Activated CD8-positive, alpha-beta T cell treated with anti-CD3 and anti-CD28 coated beads for 36 hours (primary cell): ENCODE measurements around the gene SUSD6. TPM values are rescaled to one million over a fixed set of nuclear protein-coding genes. Genes with fewer than 3 reads are reported as not detected.

Experiments
- ATAC-seq: fragments of 200-7000 bp; cut with Tn5 transposase; one replicate; pipeline ENCODE4 v1.10.0; 2021; ENCODE audit warnings: mild to moderate bottlenecking, moderate library complexity
- CTCF ChIA-PET: fragments of 350-600 bp; sonication (Branson Sonifier 250); formaldehyde crosslinking; loops from one replicate; lab custom pipeline; 2021; ENCODE audit warnings: antibody characterized with exemption; lab: Charles Lee
- POLR2A ChIA-PET: fragments of 350-600 bp; sonication (Branson Sonifier 250); formaldehyde crosslinking; loops from one replicate; lab custom pipeline; 2021; ENCODE audit warnings: antibody characterized with exemption; lab: Charles Lee
- DNase-seq: peaks from one replicate; pipeline ENCODE4 v3.0.0-alpha.2; 2020
- H3K27ac Mint-ChIP-seq: one replicate; pipeline ENCODE4 v1.8.0; 2021; ENCODE audit warnings: mild to moderate bottlenecking, mixed read lengths
- H3K27me3 Mint-ChIP-seq: one replicate; pipeline ENCODE4 v1.8.0; 2021; ENCODE audit warnings: mixed read lengths
- H3K36me3 Mint-ChIP-seq: one replicate; pipeline ENCODE4 v1.8.0; 2021; ENCODE audit warnings: low read depth, mixed read lengths
- H3K4me1 Mint-ChIP-seq: one replicate; pipeline ENCODE4 v1.8.0; 2021; ENCODE audit warnings: low read depth, mixed read lengths
- H3K4me3 Mint-ChIP-seq: one replicate; pipeline ENCODE4 v1.8.0; 2021; ENCODE audit warnings: mild to moderate bottlenecking, moderate library complexity, mixed read lengths
- H3K9me3 Mint-ChIP-seq: one replicate; pipeline ENCODE4 v1.8.0; 2021; ENCODE audit warnings: mixed read lengths
- CTCF ChIP-seq: fragments of 200-600 bp; IDR thresholded peaks from one replicate; pipeline ENCODE4 v1.8.0; 2022; ENCODE audit warnings: antibody characterized with exemption, mild to moderate bottlenecking
- intact Hi-C: fragments of 100-400 bp; cut with micrococcal nuclease; formaldehyde crosslinking; loops from one replicate; pipeline ENCODE4 v1.10.0; 2022
- total RNA-seq, 2 experiments: library from RNA; stranded (reverse); gene quantifications; one replicate each; pipeline ENCODE4 v1.2.3, GENCODE V29; 2021

Gene SUSD6
- total RNA-seq, 2 experiments from 2014 or later, result 35.7 to 36.2 TPM

DNA sequence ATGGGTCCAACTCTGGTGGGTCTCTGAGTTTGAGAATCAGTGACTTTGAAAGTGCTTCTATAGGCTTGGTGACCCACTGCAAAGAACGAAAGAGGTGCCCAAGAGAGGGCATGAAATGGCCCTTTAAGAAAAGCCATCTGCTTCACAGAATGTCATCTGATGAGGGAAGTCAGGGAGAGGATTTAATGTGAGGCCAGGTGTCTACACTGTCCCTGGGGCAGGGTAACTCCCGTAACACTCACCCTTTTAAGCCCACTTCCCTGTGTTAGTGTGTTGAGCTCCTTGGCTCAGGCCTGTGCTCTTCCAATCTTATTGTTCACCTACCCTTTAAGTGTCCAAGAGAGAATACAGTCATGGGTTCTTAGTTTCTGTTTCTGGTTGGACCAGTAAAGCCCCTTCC lies 139.1 kb downstream of the SUSD6 start:
- Mint-ChIP-seq H3K27ac (no peak overlapping the region), H3K4me3 (no peak overlapping the region), H3K36me3 (no peaks in the 10 kb centered on the region), H3K4me1 (peaks cover 11% of the 10 kb centered on the region), H3K9me3 (no peaks in the 10 kb centered on the region), H3K27me3 (no peaks in the 10 kb centered on the region)
- ChIA-PET POLR2A (interaction anchor here (0.9 kb wide), 1 partner anchor 17 kb away, joined by 3 read pairs; no protein-coding TSS in a partner anchor), CTCF (interaction anchor here (0.8 to 1.0 kb wide), 2 partner anchors 20 to 165 kb away, joined by 3 read pairs; no protein-coding TSS in a partner anchor)
- no peak for TF ChIP-seq CTCF
- no peak for DNase-seq
- ATAC-seq, result no peak
- intact Hi-C loops, result no loop called here

- ATAC-seq (no peak), DNase-seq (no peak)
- Mint-ChIP-seq H3K9me3 (no peaks in the 10 kb centered on the region), H3K36me3 (no peaks in the 10 kb centered on the region), H3K27me3 (no peaks in the 10 kb centered on the region), H3K4me1 (peaks cover 10% of the 10 kb centered on the region), H3K27ac (no peak overlapping the region), H3K4me3 (no peak overlapping the region)
- no peak for TF ChIP-seq CTCF
- CTCF ChIA-PET, result no interaction called here
- intact Hi-C loops, result no loop called here
- POLR2A ChIA-PET, result interaction anchor here (1.9 kb wide), 1 partner anchor 14 kb away, joined by 6 read pairs; the partner anchor contains the start of gene SRSF5
Measured at GRCh38 chr14:69752773-69753172, 141.4 kb downstream of the SUSD6 start.

- H3K36me3 Mint-ChIP-seq, result no peaks in the 10 kb centered on the region
- no peak overlapping the region for H3K27ac Mint-ChIP-seq
- ChIA-PET CTCF (interaction anchor here (1.3 to 1.8 kb wide), 3 partner anchors 17 to 167 kb away, joined by 3 to 7 read pairs (median 6); no protein-coding TSS in a partner anchor), POLR2A (interaction anchor here (1.9 kb wide), 1 partner anchor 13 kb away, joined by 6 read pairs; the partner anchor contains the start of gene SRSF5)
- H3K4me1 Mint-ChIP-seq, result peaks cover 10% of the 10 kb centered on the region
- DNase-seq (no peak), ATAC-seq (no peak)
- no peak for TF ChIP-seq CTCF
- H3K27me3 Mint-ChIP-seq, result no peaks in the 10 kb centered on the region
- intact Hi-C loops, result no loop called here
- H3K9me3 Mint-ChIP-seq, result no peaks in the 10 kb centered on the region
- H3K4me3 Mint-ChIP-seq, result no peak overlapping the region
Measured at GRCh38 chr14:69753860-69754259, 142.5 kb downstream of the SUSD6 start.

DNA sequence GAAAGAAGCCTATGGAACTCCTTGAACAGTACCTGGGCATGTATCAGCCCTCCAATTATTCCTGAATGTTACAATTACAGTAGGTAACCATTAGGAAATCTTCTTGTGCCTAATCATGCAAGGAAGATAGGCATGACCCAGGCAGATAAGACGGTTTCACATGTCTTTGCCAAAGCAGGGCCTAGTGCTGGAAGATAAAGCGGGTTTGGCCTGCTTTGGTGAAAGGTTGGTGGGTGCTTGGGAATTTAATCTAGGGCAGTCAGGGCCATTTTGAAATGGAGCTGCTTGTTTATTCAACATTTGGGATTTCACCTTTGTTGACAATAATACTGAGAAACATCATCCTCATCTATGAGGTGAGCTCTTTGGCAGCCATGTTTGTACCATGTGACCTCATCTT lies 143.1 kb downstream of the SUSD6 start:
- Mint-ChIP-seq H3K4me1 (peaks cover 10% of the 10 kb centered on the region), H3K27me3 (no peaks in the 10 kb centered on the region), H3K4me3 (no peak overlapping the region), H3K36me3 (no peaks in the 10 kb centered on the region), H3K9me3 (no peaks in the 10 kb centered on the region), H3K27ac (no peak overlapping the region)
- intact Hi-C loops, result no loop called here
- ChIA-PET CTCF (interaction anchor here (1.3 to 1.8 kb wide), 3 partner anchors 18 to 168 kb away, joined by 3 to 7 read pairs (median 6); no protein-coding TSS in a partner anchor), POLR2A (interaction anchor here (1.9 kb wide), 1 partner anchor 12 kb away, joined by 6 read pairs; the partner anchor contains the start of gene SRSF5)
- no peak for TF ChIP-seq CTCF
- ATAC-seq (no peak), DNase-seq (no peak)

- intact Hi-C loops, result no loop called here
- POLR2A ChIA-PET, result interaction anchor here (1.3 to 1.5 kb wide), 2 partner anchors 11 to 19 kb away, joined by 3 to 5 read pairs; partner anchors contain the start of gene SRSF5
- Mint-ChIP-seq H3K36me3 (no peaks in the 10 kb centered on the region), H3K4me3 (no peak overlapping the region), H3K9me3 (no peaks in the 10 kb centered on the region), H3K4me1 (peaks cover 10% of the 10 kb centered on the region), H3K27me3 (no peaks in the 10 kb centered on the region), H3K27ac (peak overlapping the region; percentile 70)
- DNase-seq, result no peak
- ATAC-seq, result peak; percentile 53
- TF ChIP-seq CTCF, result no peak
- CTCF ChIA-PET, result interaction anchor here (0.8 to 1.9 kb wide), 3 partner anchors 14 to 29 kb away, joined by 3 to 7 read pairs (median 4); no protein-coding TSS in a partner anchor
Measured at GRCh38 chr14:69755296-69755695, 143.9 kb downstream of the SUSD6 start.
